NCI-H146 (cell line): ENCODE data around the gene HSPBP1.
"Not testable (repeated sequence)": the region's sequence is repeated elsewhere in the genome, so short reads cannot be mapped to it uniquely, and the experiment has no call there.

Experiments used
- DNase-seq: peaks from one replicate; lab custom pipeline; 2025; lab: John Stamatoyannopoulos, UW

HSPBP1 gene

GRCh38 chr19:55279770-55280643 is at the start of gene HSPBP1:
Gene HSPBP1, minus strand, starts transcription at chr19:55280110. Its CDS starts 502 bp downstream, at chr19:55279608.
- DNase-seq = peak; percentile 99

GRCh38 chr19:55328774-55329318 is 48.9 kb upstream of the HSPBP1 start:
- not testable (repeated sequence) for DNase-seq

- DNase-seq = no peak
These were observed 45.3 kb upstream of the HSPBP1 start, which contains the start of gene TMEM150B for GRCh38 chr19:55325172-55325571. Gene TMEM150B, minus strand, starts transcription at chr19:55325341. Its CDS starts 4,305 bp downstream, at chr19:55321036.

- DNase-seq = no peak
These were observed 44.8 kb upstream of the HSPBP1 start for GRCh38 chr19:55324662-55325061.

- peak; percentile 44 for DNase-seq
These were observed 42.4 kb upstream of the HSPBP1 start for GRCh38 chr19:55322204-55322885.

GRCh38 chr19:55321466-55322137 is 41.7 kb upstream of the HSPBP1 start:
- DNase-seq = no peak

- DNase-seq = no peak
These were observed 41.0 kb upstream of the HSPBP1 start for GRCh38 chr19:55320844-55321419.

GRCh38 chr19:55319785-55320184 is 39.9 kb upstream of the HSPBP1 start:
- peak; percentile 82 for DNase-seq

- no peak for DNase-seq
These were observed 36.7 kb upstream of the HSPBP1 start for GRCh38 chr19:55316646-55317045.

- DNase-seq = no peak
These were observed 36.1 kb upstream of the HSPBP1 start for GRCh38 chr19:55315956-55316525.

GRCh38 chr19:55314396-55314795 is 34.5 kb upstream of the HSPBP1 start:
- no peak for DNase-seq

- no peak for DNase-seq
These were observed 33.0 kb upstream of the HSPBP1 start for GRCh38 chr19:55312621-55313512.

GRCh38 chr19:55311797-55312196 is 31.9 kb upstream of the HSPBP1 start:
- no peak for DNase-seq

- no peak for DNase-seq
These were observed 31.5 kb upstream of the HSPBP1 start for GRCh38 chr19:55311397-55311796.

GRCh38 chr19:55310498-55310897 is 30.6 kb upstream of the HSPBP1 start:
- no peak for DNase-seq

GRCh38 chr19:55309448-55309847 is 29.5 kb upstream of the HSPBP1 start:
- no peak for DNase-seq

- no peak for DNase-seq
These were observed 28.4 kb upstream of the HSPBP1 start for GRCh38 chr19:55308281-55308680.

GRCh38 chr19:55306712-55307111 is 26.8 kb upstream of the HSPBP1 start:
- DNase-seq = no peak

GRCh38 chr19:55305983-55306562 is 26.2 kb upstream of the HSPBP1 start:
- DNase-seq = no peak

GRCh38 chr19:55305491-55305890 is 25.6 kb upstream of the HSPBP1 start:
- DNase-seq = peak; percentile 45
